CD4-positive, alpha-beta memory T cell (primary cell): Measurements from ENCODE around the gene NDEL1. TPM values are rescaled to one million over a fixed set of nuclear protein-coding genes. Genes with fewer than 3 reads are reported as not detected.
A peak's percentile ranks its signal among the peaks of the same experiment; 100 is the strongest.

Source experiments
- CTCF ChIA-PET: fragments of 350-600 bp; sonication (Branson Sonifier 250); formaldehyde crosslinking; loops from one replicate; lab custom pipeline; 2021; ENCODE audit warnings: inconsistent platforms; ENCODE audit not compliant: partially characterized antibody; lab: Charles Lee
- POLR2A ChIA-PET: fragments of 350-600 bp; sonication (Branson Sonifier 250); formaldehyde crosslinking; loops from one replicate; lab custom pipeline; 2021; ENCODE audit not compliant: partially characterized antibody; lab: Charles Lee
- DNase-seq, 5 donors: peaks; one replicate each; pipeline versions ENCODE4 v3.0.0 to v3.0.0-alpha.2; 2020 to 2022; ENCODE audit warnings: mixed read lengths in 1 of 5
- H3K27ac ChIP-seq: one replicate; pipeline ENCODE4 v1.7.0; 2013; ENCODE audit warnings: low read depth, low read length
- H3K27me3 ChIP-seq: 2 replicates; pipeline ENCODE4 v1.7.0; 2013; ENCODE audit warnings: mild to moderate bottlenecking, low read length, moderate library complexity; ENCODE audit not compliant: insufficient read depth
- H3K36me3 ChIP-seq: 2 replicates; pipeline ENCODE4 v1.7.0; 2013; ENCODE audit warnings: mild to moderate bottlenecking, low read length, moderate library complexity; ENCODE audit not compliant: insufficient read depth
- H3K4me1 ChIP-seq: 2 replicates; pipeline ENCODE4 v1.7.0; 2013; ENCODE audit warnings: mild to moderate bottlenecking, low read length, moderate library complexity; ENCODE audit not compliant: insufficient read depth
- H3K4me3 ChIP-seq, 2 donors: one replicate each; pipeline ENCODE4 v1.7.0; 2013; ENCODE audit warnings: low read length in 2 of 2, mild to moderate bottlenecking in 1 of 2
- H3K9me3 ChIP-seq, 2 donors: one replicate each; pipeline ENCODE4 v1.7.0; 2013; ENCODE audit warnings: low read length in 2 of 2, control low read depth in 1 of 2; ENCODE audit not compliant: control insufficient read depth in 1 of 2
- H3K27ac Mint-ChIP-seq, 7 donors: one replicate each; pipeline ENCODE4 v1.8.0; 2020 to 2021; ENCODE audit warnings: mixed read lengths in 7 of 7, mild to moderate bottlenecking in 6 of 7, inconsistent platforms in 3 of 7, moderate library complexity in 3 of 7
- H3K27me3 Mint-ChIP-seq, 2 donors: one replicate each; pipeline ENCODE4 v1.8.0; 2020 to 2021; ENCODE audit warnings: mixed read lengths in 2 of 2
- H3K36me3 Mint-ChIP-seq, 2 donors: one replicate each; pipeline ENCODE4 v1.8.0; 2020 to 2021; ENCODE audit warnings: mixed read lengths in 2 of 2, inconsistent platforms in 1 of 2, mild to moderate bottlenecking in 1 of 2
- H3K4me1 Mint-ChIP-seq, 4 donors: one replicate each; pipeline ENCODE4 v1.8.0; 2020 to 2021; ENCODE audit warnings: mixed read lengths in 4 of 4, mild to moderate bottlenecking in 1 of 4
- H3K4me3 Mint-ChIP-seq, 8 donors: one replicate each; pipeline ENCODE4 v1.8.0; 2020 to 2021; ENCODE audit warnings: mixed read lengths in 8 of 8, mild to moderate bottlenecking in 7 of 8, moderate library complexity in 6 of 8, inconsistent platforms in 3 of 8
- H3K9me3 Mint-ChIP-seq, 8 donors: one replicate each; pipeline ENCODE4 v1.8.0; 2020 to 2021; ENCODE audit warnings: mixed read lengths in 8 of 8, mild to moderate bottlenecking in 5 of 8, inconsistent platforms in 3 of 8, moderate library complexity in 1 of 8
- intact Hi-C: fragments of 100-400 bp; cut with micrococcal nuclease; formaldehyde crosslinking; loops from one replicate; pipeline ENCODE4 v1.15.1; 2023
- polyA plus RNA-seq, 2 donors: library from polyadenylated mRNA; unstranded; fragments of 300-500 nt; fragmentation: Illumina TruSeq; gene quantifications; one replicate each; pipeline ENCODE4 v1.2.3, GENCODE V29; 2021
- total RNA-seq, 2 experiments: library from RNA; stranded (reverse); gene quantifications; one replicate each; pipeline ENCODE4 v1.2.3, GENCODE V29; 2021

Gene NDEL1
- total and polyA plus RNA-seq, 4 experiments from 2014 or later: 52.9 to 120 (median 90.9) TPM

DNA sequence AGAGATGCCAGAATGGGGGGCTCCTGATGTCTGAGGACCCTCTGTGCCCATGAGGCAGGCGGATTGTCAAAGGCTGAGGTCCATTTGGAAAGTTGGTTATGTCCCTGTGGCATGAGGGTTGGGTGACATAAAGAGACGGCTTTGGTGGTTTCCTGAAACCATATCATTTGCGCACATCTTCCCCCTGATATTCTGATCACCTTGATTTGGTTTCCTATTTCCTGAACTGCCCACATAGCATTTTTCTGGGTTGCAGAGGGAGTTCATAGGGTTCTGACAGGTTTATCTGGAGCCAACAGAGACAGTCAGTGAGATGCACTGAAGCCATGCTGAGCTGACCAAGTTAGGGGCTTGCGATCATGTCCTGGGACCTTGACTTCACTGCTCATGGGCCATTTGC lies 22.4 kb upstream of the NDEL1 start:
- Histone ChIP-seq H3K4me3 (no peak overlapping the region), H3K9me3 (no peaks in the 10 kb centered on the region), H3K27me3 (no peaks in the 10 kb centered on the region), H3K4me1 (peaks cover 20% of the 10 kb centered on the region), H3K27ac (no peak overlapping the region), H3K36me3 (no peaks in the 10 kb centered on the region)
- no peaks in the 10 kb centered on the region for H3K9me3 Mint-ChIP-seq
- ChIA-PET POLR2A (no interaction called here), CTCF (interaction anchor here (0.6 to 7.5 kb wide), 4 partner anchors 30 to 1278 kb away, joined by 3 to 84 read pairs (median 4); partner anchors contain the start of gene KRABD2)
- peak overlapping the region in 3 of 8 donors; percentile 4 to 33 (median 13) for H3K4me3 Mint-ChIP-seq
- peaks cover 14 to 17% of the 10 kb centered on the region in 2 donors for H3K27me3 Mint-ChIP-seq
- peaks cover 11 to 22% (median 16%) of the 10 kb centered on the region in 4 donors for H3K4me1 Mint-ChIP-seq
- intact Hi-C loops: no loop called here
- peak in 4 of 5 donors; percentile 22 to 37 (median 27) for DNase-seq
- no peaks in the 10 kb centered on the region for H3K36me3 Mint-ChIP-seq
- peak overlapping the region in 3 of 7 donors; percentile 70 to 86 (median 78) for H3K27ac Mint-ChIP-seq

GRCh38 chr17:8413938-8414337 lies 21.7 kb upstream of the NDEL1 start:
- H3K9me3 Mint-ChIP-seq: no peaks in the 10 kb centered on the region
- H3K27me3 Mint-ChIP-seq: peaks cover 13 to 17% of the 10 kb centered on the region in 2 donors
- intact Hi-C loops: no loop called here
- H3K36me3 Mint-ChIP-seq: no peaks in the 10 kb centered on the region
- no peak overlapping the region for H3K4me3 Mint-ChIP-seq
- no peaks in the 10 kb centered on the region for H3K36me3 ChIP-seq
- no peak overlapping the region for H3K27ac ChIP-seq
- H3K4me1 Mint-ChIP-seq: peaks cover 11 to 22% (median 16%) of the 10 kb centered on the region in 4 donors
- H3K27me3 ChIP-seq: peaks cover 3% of the 10 kb centered on the region
- no peaks in the 10 kb centered on the region for H3K9me3 ChIP-seq
- POLR2A ChIA-PET: no interaction called here
- DNase-seq: no peak
- H3K27ac Mint-ChIP-seq: no peak overlapping the region
- H3K4me1 ChIP-seq: peaks cover 20% of the 10 kb centered on the region
- H3K4me3 ChIP-seq: no peak overlapping the region
- CTCF ChIA-PET: interaction anchor here (0.6 to 7.5 kb wide), 2 partner anchors 332 to 1278 kb away, joined by 3 to 84 read pairs; no protein-coding TSS in a partner anchor

GRCh38 chr17:8417806-8418205 lies 17.9 kb upstream of the NDEL1 start:
- Mint-ChIP-seq H3K27ac (no peak overlapping the region), H3K36me3 (no peaks in the 10 kb centered on the region), H3K4me3 (no peak overlapping the region), H3K9me3 (no peaks in the 10 kb centered on the region), H3K4me1 (peaks cover 7 to 9% (median 9%) of the 10 kb centered on the region in 4 donors), H3K27me3 (peaks cover 18 to 27% of the 10 kb centered on the region in 2 donors)
- DNase-seq: no peak
- intact Hi-C loops: no loop called here
- Histone ChIP-seq H3K27ac (no peak overlapping the region), H3K4me3 (no peak overlapping the region), H3K36me3 (no peaks in the 10 kb centered on the region), H3K4me1 (peaks cover 12% of the 10 kb centered on the region), H3K9me3 (no peaks in the 10 kb centered on the region), H3K27me3 (peaks cover 5% of the 10 kb centered on the region)
- POLR2A ChIA-PET: no interaction called here
- CTCF ChIA-PET: interaction anchor here (1.7 kb wide), 1 partner anchor 10 kb away, joined by 4 read pairs; no protein-coding TSS in a partner anchor

DNA sequence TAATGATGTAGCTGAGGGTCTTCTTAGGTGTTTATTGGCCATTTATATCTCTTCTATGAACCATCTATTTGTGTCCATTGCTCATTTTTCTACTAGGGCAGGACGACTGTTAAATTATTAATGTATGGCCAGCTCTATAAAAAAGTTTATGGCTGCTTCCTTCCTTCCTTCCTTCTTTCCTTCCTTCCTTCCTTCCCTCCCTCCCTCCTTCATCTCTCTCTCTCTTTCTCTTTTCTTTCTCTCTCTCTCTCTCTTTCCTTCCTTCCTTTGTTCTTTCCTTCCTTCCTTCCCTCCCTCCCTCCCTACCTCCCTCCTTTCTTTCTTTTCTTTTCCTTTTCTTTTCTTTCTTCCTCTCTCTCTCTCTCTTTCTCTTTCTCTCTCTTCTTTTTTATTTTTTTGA lies 17.2 kb upstream of the NDEL1 start:
- Histone ChIP-seq H3K27me3 (peaks cover 5% of the 10 kb centered on the region), H3K36me3 (no peaks in the 10 kb centered on the region), H3K4me3 (no peak overlapping the region), H3K4me1 (peaks cover 5% of the 10 kb centered on the region), H3K9me3 (no peaks in the 10 kb centered on the region), H3K27ac (no peak overlapping the region)
- H3K27me3 Mint-ChIP-seq: peaks cover 21 to 29% of the 10 kb centered on the region in 2 donors
- intact Hi-C loops: no loop called here
- ChIA-PET POLR2A (no interaction called here), CTCF (interaction anchor here (1.7 to 2.0 kb wide), 2 partner anchors 9 to 10 kb away, joined by 4 read pairs; no protein-coding TSS in a partner anchor)
- no peaks in the 10 kb centered on the region for H3K36me3 Mint-ChIP-seq
- H3K27ac Mint-ChIP-seq: no peak overlapping the region
- H3K4me1 Mint-ChIP-seq: peaks cover 2 to 4% (median 3%) of the 10 kb centered on the region in 4 donors
- no peaks in the 10 kb centered on the region for H3K9me3 Mint-ChIP-seq
- no peak overlapping the region for H3K4me3 Mint-ChIP-seq
- DNase-seq: no peak

GRCh38 chr17:8419305-8419704 lies 16.4 kb upstream of the NDEL1 start:
- Histone ChIP-seq H3K9me3 (no peaks in the 10 kb centered on the region), H3K4me1 (no peaks in the 10 kb centered on the region), H3K4me3 (no peak overlapping the region), H3K27ac (no peak overlapping the region), H3K27me3 (peaks cover 5% of the 10 kb centered on the region), H3K36me3 (no peaks in the 10 kb centered on the region)
- Mint-ChIP-seq H3K36me3 (no peaks in the 10 kb centered on the region), H3K4me3 (no peak overlapping the region), H3K27ac (no peak overlapping the region), H3K4me1 (peaks cover 0 to 2% (median 0%) of the 10 kb centered on the region in 4 donors), H3K9me3 (no peaks in the 10 kb centered on the region), H3K27me3 (peaks cover 23 to 30% of the 10 kb centered on the region in 2 donors)
- no peak for DNase-seq
- ChIA-PET CTCF (interaction anchor here (2.0 to 2.2 kb wide), 2 partner anchors 9 to 11 kb away, joined by 4 to 9 read pairs; no protein-coding TSS in a partner anchor), POLR2A (no interaction called here)
- intact Hi-C loops: no loop called here

GRCh38 chr17:8420041-8420934 lies 15.4 kb upstream of the NDEL1 start:
- no peaks in the 10 kb centered on the region for H3K9me3 ChIP-seq
- Mint-ChIP-seq H3K4me1 (peaks cover 0 to 2% (median 0%) of the 10 kb centered on the region in 4 donors), H3K27me3 (peaks cover 27 to 30% of the 10 kb centered on the region in 2 donors), H3K36me3 (no peaks in the 10 kb centered on the region), H3K27ac (no peak overlapping the region), H3K9me3 (no peaks in the 10 kb centered on the region), H3K4me3 (no peak overlapping the region)
- intact Hi-C loops: no loop called here
- ChIA-PET CTCF (interaction anchor here (0.9 to 2.2 kb wide), 6 partner anchors 8 to 325 kb away, joined by 4 to 9 read pairs (median 6); partner anchors contain the start of gene NDEL1), POLR2A (no interaction called here)
- H3K36me3 ChIP-seq: no peaks in the 10 kb centered on the region
- H3K4me1 ChIP-seq: no peaks in the 10 kb centered on the region
- DNase-seq: no peak
- peaks cover 5% of the 10 kb centered on the region for H3K27me3 ChIP-seq
- H3K4me3 ChIP-seq: no peak overlapping the region
- H3K27ac ChIP-seq: no peak overlapping the region

GRCh38 chr17:8421571-8421970 lies 14.1 kb upstream of the NDEL1 start:
- no peak overlapping the region for H3K27ac Mint-ChIP-seq
- CTCF ChIA-PET: interaction anchor here (1.0 to 2.2 kb wide), 4 partner anchors 10 to 14 kb away, joined by 4 to 9 read pairs (median 7); partner anchors contain the start of gene NDEL1
- Histone ChIP-seq H3K27ac (no peak overlapping the region), H3K9me3 (no peaks in the 10 kb centered on the region), H3K36me3 (no peaks in the 10 kb centered on the region), H3K27me3 (peaks cover 5% of the 10 kb centered on the region), H3K4me3 (no peak overlapping the region), H3K4me1 (no peaks in the 10 kb centered on the region)
- intact Hi-C loops: no loop called here
- H3K36me3 Mint-ChIP-seq: no peaks in the 10 kb centered on the region
- no peaks in the 10 kb centered on the region for H3K4me1 Mint-ChIP-seq
- H3K27me3 Mint-ChIP-seq: peaks cover 22 to 26% of the 10 kb centered on the region in 2 donors
- no peaks in the 10 kb centered on the region for H3K9me3 Mint-ChIP-seq
- DNase-seq: no peak
- H3K4me3 Mint-ChIP-seq: no peak overlapping the region
- POLR2A ChIA-PET: interaction anchor here (0.5 kb wide), 1 partner anchor 40 kb away, joined by 3 read pairs; no protein-coding TSS in a partner anchor
